ENCODE measurements around the gene ATXN10.
A peak's percentile ranks its signal among the peaks of the same experiment; 100 is the strongest.

ATXN10 gene

DNA sequence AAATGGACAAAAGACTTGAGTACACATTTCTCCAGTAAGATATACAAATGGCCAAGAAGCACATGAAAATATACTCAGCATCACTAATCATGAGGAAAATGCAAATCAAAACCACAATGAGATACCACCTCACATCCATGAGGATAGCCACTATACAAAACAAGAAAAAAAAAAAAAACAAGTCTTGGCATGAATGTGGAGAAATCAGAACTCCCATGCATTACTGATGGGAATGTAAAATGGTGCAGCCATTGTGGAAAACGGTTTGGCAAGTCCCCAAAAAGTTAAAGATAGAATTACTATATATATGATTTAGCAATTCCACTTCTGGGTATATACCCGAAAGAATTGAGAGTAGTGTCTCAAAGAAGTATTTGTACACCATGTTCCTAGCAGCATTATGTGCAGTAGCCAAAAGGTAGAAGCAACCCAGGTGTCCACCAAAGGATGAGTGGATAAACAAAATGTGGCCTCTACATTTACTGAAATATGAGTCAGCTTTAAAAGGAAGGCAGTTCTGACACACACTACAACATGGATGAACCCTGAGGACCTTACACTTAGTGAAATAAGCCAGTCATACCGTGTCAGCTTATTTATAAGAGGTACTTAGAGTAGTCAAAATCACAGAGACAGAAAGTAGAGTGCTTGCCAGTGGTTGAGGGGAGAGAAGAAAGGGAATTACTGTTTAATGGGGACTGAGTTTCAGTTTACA, 159.1 kb downstream of the ATXN10 start:
- peak; percentile 23 for DNase-seq (ENCODE audit: low read depth)

- DNase-seq (ENCODE audit: low read depth), result peak; percentile 18
Observed at GRCh38 chr22:45831394-45831793, 159.8 kb downstream of the ATXN10 start.

- no peak for DNase-seq (ENCODE audit: low read depth)
Observed at GRCh38 chr22:45832180-45832579, 160.5 kb downstream of the ATXN10 start.

- DNase-seq (ENCODE audit: low read depth), result no peak
Observed at GRCh38 chr22:45832959-45833580, 161.4 kb downstream of the ATXN10 start.

DNA sequence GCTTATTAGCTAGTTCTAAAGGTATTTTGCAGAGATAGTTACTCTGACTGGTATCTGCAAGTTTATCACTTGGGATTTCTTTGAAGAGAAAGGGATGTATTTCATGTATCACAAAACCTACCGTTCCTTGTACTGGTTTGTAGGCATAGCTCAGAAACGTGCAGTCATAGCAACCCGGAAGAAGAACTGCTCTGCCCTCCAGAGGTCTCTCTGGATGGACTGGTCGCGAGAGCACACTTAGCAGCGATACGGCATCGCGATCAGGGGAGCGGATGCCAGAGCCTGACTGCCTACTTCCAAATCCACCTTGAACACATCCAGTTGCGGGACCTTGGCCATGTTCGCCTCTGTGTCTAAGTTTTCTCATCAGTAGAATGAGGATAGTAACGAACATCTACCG, 162.0 kb downstream of the ATXN10 start:
- no peak for DNase-seq (ENCODE audit: low read depth)

GRCh38 chr22:45834241-45834640, 162.6 kb downstream of the ATXN10 start:
- DNase-seq (ENCODE audit: low read depth), result no peak

DNA sequence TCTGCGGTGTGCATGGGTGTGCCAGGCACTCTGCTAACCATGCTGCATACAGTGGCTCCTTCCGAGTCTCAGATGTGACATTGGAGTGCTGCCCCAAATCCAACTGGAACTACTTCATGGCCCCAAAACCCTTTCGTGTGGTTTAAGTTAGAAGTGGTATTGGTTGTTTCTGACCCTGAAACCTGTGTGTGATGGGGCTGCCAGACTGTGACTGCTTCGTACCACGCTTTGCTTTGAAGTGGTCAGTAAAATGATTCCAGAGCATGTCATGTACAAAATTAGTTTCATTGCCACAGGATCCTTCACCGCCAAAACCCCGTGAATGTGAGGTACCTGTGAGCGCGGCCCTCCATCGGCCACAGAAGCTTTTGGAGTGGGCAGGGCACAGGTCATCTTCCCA, 163.2 kb downstream of the ATXN10 start:
- no peak for DNase-seq (ENCODE audit: low read depth)

- no peak for DNase-seq (ENCODE audit: low read depth)
Observed at GRCh38 chr22:45836418-45837169, 165.0 kb downstream of the ATXN10 start.

- DNase-seq (ENCODE audit: low read depth), result no peak
Observed at GRCh38 chr22:45837508-45837907, 165.9 kb downstream of the ATXN10 start.

DNA sequence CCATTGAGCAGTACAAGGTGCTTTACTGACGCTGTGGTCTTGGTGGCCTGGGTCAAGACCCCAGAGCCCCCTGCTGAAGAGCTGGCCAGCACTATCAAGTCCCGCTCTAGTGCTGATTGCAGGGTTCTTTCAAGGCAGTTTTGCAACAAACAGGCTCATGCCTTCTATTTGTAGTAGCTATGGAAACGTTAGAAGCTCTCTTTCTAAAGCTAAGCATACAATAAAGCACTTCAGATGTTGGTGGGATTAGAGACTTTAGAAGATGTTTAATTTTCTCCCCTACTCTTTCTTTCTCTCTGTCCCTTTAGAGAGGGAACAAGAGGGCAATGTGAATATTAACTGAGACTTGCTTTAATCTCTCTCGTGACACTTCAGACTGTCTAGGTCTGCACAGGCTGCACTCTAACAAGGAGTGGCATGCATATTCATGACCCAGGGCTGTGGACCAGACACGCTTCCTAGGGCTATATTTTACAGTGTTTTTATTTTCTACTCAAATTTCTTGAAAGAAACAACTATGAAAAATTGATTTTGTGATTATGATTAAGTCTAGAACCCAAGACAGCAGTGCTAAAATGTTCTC, 166.8 kb downstream of the ATXN10 start:
- DNase-seq (ENCODE audit: low read depth), result no peak

DNA sequence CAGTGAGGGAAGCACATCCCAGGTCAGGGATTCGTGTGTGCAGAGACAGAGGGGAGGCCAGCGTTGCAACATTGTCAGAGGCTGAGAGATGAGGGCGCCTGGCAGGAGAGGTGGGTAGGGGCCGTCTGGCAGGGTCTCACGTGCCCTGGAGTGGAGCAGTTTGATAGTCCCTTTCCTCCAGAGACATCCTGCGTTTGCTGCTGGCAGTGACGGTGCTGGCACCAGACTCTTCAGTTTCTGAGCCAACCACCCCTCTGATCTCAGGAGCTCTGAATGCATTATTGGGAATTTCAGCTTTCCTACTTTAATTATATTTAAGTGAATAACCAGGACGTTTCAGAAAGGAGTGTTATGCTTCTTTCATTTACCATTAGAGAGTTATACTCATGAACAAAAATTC, 168.8 kb downstream of the ATXN10 start:
- DNase-seq (ENCODE audit: low read depth), result no peak

DNA sequence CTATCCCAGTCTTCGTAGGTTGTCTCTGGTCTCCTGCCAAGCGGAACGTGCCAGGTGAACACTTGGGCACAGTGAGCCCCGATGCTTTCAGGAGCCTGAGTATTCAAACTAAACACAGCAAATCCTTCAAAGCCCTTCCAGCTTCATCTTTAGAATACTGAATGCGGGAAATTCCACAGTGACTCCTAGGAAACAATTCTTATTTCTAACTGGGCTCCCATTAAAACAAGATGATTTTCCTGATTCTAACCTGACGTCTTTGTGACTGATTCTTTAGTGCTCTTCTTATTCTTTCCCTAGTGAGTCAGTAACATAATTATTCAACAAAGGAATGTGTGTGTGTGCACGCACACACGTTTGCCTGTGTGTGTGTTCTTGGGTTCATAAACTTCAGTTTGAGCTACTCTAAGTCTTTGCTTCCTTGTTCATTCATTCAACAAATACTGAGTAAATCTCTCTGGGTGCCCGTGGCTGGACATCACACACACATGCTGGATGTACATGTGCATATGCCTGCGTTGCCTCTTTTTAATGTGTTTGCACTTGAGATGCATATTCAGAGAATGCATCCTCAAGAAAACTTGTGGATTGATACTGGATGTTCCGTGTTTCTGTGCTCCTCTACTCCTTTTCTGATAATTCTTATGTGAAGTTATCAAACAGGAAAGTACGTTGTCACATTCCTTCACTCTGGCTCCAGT, 170.8 kb downstream of the ATXN10 start:
- DNase-seq (ENCODE audit: low read depth), result no peak

DNA sequence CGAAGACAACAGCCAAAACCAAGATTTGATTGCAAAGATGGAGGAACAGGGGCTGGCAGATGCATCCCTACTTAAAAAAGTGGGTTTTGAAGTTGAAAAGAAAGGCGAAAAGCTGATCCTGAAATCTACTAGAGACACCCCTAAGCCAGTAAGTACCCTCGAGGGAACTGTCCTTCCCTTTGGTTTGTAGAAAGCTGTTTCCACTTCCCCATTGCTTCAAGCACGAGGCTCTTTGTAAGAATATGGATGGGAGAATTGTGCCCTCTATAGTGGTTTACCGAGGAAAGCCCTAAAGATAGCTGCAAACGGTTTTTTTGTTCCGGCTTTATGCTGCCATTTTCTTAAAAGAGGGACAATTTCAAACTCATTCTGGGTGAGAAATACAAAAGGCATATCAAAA, 171.4 kb downstream of the ATXN10 start:
- no peak for DNase-seq (ENCODE audit: low read depth)

DNA sequence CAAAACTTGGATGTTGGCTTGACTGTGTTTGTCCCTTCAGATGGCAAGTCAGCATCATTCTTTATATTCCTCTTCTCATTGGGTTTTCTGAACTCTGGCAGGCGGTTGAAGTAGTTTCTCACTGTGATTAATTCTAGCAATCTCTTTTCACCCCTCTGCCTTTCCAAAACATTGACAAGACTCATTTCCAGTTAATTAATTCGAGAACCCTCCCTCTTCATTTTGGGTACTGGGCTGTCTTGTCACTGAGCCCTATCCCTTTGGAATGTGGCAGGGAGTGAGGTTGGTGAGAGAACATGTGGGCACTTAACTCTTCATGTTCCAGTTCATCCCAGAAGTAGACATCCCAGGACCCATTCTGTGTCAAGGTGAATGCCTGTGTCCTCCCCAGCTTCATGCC, 172.4 kb downstream of the ATXN10 start:
- no peak for DNase-seq (ENCODE audit: low read depth)

DNA sequence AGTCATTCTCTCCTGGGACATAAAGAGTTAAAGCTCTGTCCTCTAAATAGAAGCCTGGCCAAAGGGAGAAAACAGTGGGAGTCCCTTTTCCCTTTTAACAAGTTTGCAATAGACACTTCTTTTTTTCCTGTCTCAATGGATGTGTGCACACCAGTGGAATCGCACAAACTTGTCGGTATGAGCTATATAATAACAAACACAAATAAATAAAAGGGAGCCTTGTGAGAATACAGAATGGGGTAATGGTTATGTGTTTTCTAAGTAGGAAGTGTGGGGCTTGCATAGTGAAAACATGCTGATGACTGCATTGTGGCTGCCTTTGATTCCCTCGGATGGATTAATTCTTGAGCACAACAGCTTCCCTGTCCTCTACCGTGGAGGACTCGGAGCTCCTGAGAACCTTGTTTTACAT, 173.4 kb downstream of the ATXN10 start:
- DNase-seq (ENCODE audit: low read depth), result no peak

DNA sequence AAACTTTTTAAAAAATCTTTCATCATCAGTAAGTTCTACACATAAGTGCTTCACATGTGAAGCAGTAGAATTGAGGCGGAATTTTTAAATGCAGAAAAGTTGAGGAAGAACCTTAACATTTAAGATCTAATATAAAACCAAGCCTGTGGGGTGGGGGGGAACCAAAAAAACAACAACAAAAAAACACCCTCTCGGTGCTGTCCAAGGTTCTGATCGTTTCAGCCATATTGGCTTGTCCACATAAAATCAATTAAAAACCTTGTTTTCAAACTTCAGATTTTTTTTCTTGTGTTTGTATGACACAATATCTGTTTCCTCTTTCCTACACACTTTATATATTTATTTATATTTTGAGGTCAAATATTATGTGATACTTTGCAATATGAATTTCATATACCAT, 175.3 kb downstream of the ATXN10 start:
- no peak for DNase-seq (ENCODE audit: low read depth)

GRCh38 chr22:45848904-45849303, 177.3 kb downstream of the ATXN10 start:
- no peak for DNase-seq (ENCODE audit: low read depth)

DNA sequence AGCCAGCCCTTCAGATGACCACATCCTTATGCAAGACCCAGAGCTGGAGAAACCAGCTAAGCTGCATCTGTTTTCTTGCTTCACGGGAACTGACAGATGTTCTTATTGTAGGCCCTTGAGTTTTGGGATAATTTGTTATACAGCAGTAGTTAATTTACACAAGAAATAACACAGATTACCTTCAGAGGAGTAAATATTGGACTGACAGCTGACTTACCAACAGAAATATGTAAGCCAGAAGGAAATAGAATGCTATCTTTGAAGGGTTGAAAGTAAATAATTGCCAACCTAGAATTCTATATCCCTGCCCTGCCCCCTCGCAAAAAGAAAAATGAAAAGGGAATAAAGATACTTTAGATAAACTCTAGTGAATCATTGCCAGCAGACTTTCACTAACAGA, 181.2 kb downstream of the ATXN10 start:
- no peak for DNase-seq (ENCODE audit: low read depth)

DNA sequence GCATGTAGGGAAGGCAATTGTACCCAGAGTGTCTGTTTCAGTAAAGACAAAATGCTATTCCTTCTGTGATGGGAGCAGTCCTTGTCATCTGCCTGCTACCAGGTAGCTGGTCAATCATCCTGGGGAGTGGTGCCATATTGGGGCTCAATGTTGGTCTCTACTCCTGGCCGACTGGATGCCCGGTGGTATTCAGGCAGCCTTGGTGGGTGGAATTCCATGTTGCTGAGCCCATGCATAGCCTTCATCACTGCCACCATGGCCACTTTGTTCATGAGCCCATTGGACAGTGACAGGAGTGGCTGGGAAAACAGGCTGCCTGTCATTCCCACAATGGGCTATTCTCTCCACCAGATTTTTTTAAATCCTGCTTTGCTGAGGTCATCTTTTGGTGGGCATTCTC, 184.3 kb downstream of the ATXN10 start:
- no peak for DNase-seq (ENCODE audit: low read depth)

- no peak for DNase-seq (ENCODE audit: low read depth)
Observed at GRCh38 chr22:45857519-45857918, 185.9 kb downstream of the ATXN10 start.

DNA sequence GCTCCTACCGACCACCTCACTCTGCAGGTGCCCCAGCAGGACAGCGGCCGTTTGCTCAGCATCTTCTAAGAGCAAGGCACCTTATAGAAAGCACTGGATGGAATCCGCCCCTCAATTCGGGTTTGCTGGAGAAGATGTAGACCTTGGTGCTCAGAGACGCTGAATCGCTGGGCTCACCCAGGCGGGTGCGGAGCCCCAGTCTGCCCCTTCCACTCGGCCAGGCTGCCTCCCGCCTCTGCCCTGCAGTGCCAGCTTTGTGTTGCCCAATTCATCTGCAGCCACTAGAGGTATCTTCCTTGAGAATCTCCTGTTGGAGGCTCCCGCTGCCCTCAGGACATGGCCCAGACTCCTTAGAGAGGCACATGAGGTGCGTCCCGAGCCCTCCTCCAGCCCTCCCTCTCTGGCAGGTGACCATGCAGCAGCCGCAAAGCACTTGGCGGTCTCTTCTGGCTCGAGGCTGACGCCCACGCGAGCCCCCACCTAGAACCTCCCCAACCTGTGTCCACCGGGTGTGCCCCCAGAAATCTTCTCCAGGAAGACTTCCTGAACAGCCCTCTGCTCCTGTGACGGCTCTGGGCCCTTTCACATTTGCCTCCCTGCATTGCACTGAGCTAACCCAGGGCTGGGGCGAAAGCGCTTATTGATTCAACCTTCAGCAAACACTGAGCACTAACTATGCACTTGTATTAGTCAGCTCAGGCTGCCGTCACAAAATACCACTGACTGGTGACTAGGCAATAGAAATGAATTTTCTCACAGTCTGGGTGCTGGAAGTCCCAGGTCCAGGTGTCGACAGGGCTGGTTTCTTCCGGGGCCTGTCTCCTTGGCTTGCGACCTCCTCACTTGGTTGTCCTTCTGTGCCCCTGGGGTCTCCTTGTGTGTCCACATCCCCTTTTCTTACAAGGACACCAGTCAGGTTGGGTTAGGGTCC, 187.9 kb downstream of the ATXN10 start:
- no peak for DNase-seq (ENCODE audit: low read depth)

All from HS-5 (cell line).